ENCODE data around the gene ZNF750.

Gene ZNF750

GRCh38 chr17:82837586-82838320, 2.1 kb downstream of the ZNF750 start:
- TF ChIP-seq NFIC (IDR thresholded peaks at IDR 0.05) (no peak), TCF12 (IDR thresholded peaks at IDR 0.05; ENCODE audit: low read depth) (no peak), MAX (IDR thresholded peaks at IDR 0.05) (no peak), RAD21 (IDR thresholded peaks at IDR 0.05; ENCODE audit: low read depth) (no peak), CEBPB (IDR thresholded peaks at IDR 0.05) (no peak), TAF1 (IDR thresholded peaks at IDR 0.05; ENCODE audit: low read depth) (no peak)

DNA sequence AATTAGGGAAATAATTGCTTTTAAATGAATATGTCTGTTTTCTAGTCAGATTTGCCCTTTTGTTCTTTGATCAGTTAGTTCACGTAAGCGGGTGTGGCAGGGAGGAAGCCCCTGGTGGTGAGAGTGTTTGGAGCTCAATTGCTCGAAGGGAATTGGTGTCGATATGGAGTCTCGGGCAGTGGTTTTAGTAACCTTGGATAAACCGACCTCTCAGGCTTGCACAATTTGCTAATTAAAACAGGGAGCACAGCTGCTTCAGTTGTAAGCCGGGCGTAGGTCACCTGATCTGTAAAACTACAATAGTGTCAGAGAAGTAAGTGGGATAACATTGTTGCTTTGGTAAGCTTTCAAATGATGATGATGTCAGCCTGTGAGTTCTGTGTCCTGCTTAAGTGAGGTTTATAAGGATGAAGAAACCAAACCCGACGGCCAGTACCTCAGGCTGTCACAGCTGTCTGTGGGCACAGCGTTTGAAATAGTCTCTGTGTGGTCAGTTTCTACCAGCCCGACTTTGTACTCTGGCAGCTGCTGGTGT, 2.9 kb downstream of the ZNF750 start:
- TF ChIP-seq USF1 (IDR thresholded peaks at IDR 0.05) = no peak
- TF ChIP-seq EP300 (IDR thresholded peaks at IDR 0.05; ENCODE audit: borderline replicate concordance) = no peak
- no peak for TF ChIP-seq YY1 (IDR thresholded peaks at IDR 0.05; ENCODE audit: low read depth)
- TF ChIP-seq TEAD4 (IDR thresholded peaks at IDR 0.05) = no peak
- no peak for TF ChIP-seq TCF12 (IDR thresholded peaks at IDR 0.05; ENCODE audit: low read depth)
- no peak for TF ChIP-seq ZBTB7A (IDR thresholded peaks at IDR 0.05; ENCODE audit: low read depth)
- TF ChIP-seq NFIC (IDR thresholded peaks at IDR 0.05) = no peak
- no peak for TF ChIP-seq MAX (IDR thresholded peaks at IDR 0.05)
- no peak for TF ChIP-seq FOXM1 (IDR thresholded peaks at IDR 0.05; ENCODE audit: borderline replicate concordance, low read depth)
- TF ChIP-seq TAF1 (IDR thresholded peaks at IDR 0.05; ENCODE audit: low read depth) = no peak
- TF ChIP-seq RAD21 (IDR thresholded peaks at IDR 0.05; ENCODE audit: low read depth) = no peak
- TF ChIP-seq REST (IDR thresholded peaks at IDR 0.05; ENCODE audit: low read depth) = no peak
- TF ChIP-seq CREB1 (IDR thresholded peaks at IDR 0.05; ENCODE audit: low read depth) = no peak
- no peak for TF ChIP-seq EGR1 (IDR thresholded peaks at IDR 0.05)

DNA sequence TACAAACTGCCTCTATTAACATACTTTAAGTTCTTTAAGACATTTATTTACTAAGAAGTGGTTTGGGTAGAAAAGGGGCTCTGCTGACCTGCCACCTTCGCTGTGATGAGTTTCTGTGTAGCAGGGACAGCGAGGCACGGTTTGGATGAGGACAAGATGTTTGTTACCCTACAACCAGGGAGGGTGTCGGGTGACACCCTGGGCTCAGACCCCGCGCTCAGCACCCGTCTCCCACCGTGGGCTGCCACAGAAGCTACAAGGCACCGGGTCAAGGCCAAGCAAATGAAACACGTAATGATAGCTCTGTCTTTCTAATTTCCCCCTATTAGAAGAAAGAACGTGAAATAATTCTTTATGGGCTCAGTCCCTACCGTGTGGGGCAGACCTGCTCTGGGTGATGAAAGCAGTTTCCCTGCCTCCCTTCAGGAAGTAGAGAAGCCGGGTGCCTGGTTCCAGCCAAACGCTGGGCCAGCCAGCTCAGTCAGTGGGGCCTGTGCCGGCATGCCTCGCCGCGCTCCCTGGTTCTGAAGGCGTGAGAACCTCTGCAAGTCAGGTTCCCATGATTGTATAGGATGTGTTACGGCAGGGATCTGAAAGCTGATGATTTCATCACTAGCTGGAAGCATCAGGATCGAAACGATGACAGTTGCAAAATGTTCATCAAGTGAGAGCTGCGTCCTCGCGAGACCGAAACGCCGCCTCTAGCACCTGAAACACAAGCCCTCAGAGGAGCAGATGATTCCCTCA, 3.9 kb downstream of the ZNF750 start:
- TF ChIP-seq USF1 (IDR thresholded peaks at IDR 0.05) (no peak), EGR1 (IDR thresholded peaks at IDR 0.05) (no peak), EP300 (IDR thresholded peaks at IDR 0.05; ENCODE audit: borderline replicate concordance) (no peak), TCF12 (IDR thresholded peaks at IDR 0.05; ENCODE audit: low read depth) (no peak), ZBTB7A (IDR thresholded peaks at IDR 0.05; ENCODE audit: low read depth) (no peak), MAX (IDR thresholded peaks at IDR 0.05) (no peak), CEBPB (IDR thresholded peaks at IDR 0.05) (no peak), YY1 (IDR thresholded peaks at IDR 0.05; ENCODE audit: low read depth) (no peak), CREB1 (IDR thresholded peaks at IDR 0.05; ENCODE audit: low read depth) (no peak), NFIC (IDR thresholded peaks at IDR 0.05) (no peak), REST (IDR thresholded peaks at IDR 0.05; ENCODE audit: low read depth) (no peak), TEAD4 (IDR thresholded peaks at IDR 0.05) (no peak), RAD21 (IDR thresholded peaks at IDR 0.05; ENCODE audit: low read depth) (no peak), FOXM1 (IDR thresholded peaks at IDR 0.05; ENCODE audit: borderline replicate concordance, low read depth) (no peak), TAF1 (IDR thresholded peaks at IDR 0.05; ENCODE audit: low read depth) (no peak)

DNA sequence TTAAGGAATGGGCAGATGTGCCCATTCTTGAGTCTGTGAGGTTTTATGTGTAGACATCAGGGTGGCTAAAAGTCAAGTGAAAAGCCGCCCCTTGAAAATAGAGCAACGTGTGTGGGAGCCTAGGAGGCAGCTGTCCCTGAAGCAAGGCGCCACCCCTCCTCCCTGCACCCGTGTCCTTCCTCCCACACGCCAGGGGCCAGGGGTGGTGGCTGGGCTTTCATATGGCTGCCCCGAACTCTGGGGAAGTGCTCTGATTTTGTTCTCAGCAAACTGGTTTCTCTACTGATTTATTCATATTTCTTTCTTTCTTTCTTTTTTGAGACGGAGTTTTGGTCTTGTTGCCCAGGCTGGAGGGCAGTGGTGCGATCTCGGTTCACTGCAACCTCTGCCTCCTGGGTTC, 4.7 kb downstream of the ZNF750 start:
- TF ChIP-seq TEAD4 (IDR thresholded peaks at IDR 0.05) = no peak
- no peak for TF ChIP-seq EP300 (IDR thresholded peaks at IDR 0.05; ENCODE audit: borderline replicate concordance)
- no peak for TF ChIP-seq TAF1 (IDR thresholded peaks at IDR 0.05; ENCODE audit: low read depth)
- no peak for TF ChIP-seq MAX (IDR thresholded peaks at IDR 0.05)
- TF ChIP-seq USF1 (IDR thresholded peaks at IDR 0.05) = no peak
- no peak for TF ChIP-seq FOXM1 (IDR thresholded peaks at IDR 0.05; ENCODE audit: borderline replicate concordance, low read depth)
- no peak for TF ChIP-seq TCF12 (IDR thresholded peaks at IDR 0.05; ENCODE audit: low read depth)
- TF ChIP-seq ZBTB7A (IDR thresholded peaks at IDR 0.05; ENCODE audit: low read depth) = no peak
- no peak for TF ChIP-seq RAD21 (IDR thresholded peaks at IDR 0.05; ENCODE audit: low read depth)
- TF ChIP-seq REST (IDR thresholded peaks at IDR 0.05; ENCODE audit: low read depth) = no peak
- TF ChIP-seq NFIC (IDR thresholded peaks at IDR 0.05) = no peak
- no peak for TF ChIP-seq YY1 (IDR thresholded peaks at IDR 0.05; ENCODE audit: low read depth)
- TF ChIP-seq CREB1 (IDR thresholded peaks at IDR 0.05; ENCODE audit: low read depth) = no peak
- no peak for TF ChIP-seq EGR1 (IDR thresholded peaks at IDR 0.05)
- no peak for TF ChIP-seq CEBPB (IDR thresholded peaks at IDR 0.05)
